ENCODE data around the gene ACAA1. TPM values are rescaled to one million over a fixed set of nuclear protein-coding genes. Genes with fewer than 3 reads are reported as not detected.

Gene ACAA1
- total and polyA plus RNA-seq, 10 of the 15 experiments (the other 5 are each of a cell fraction or from before 2014, with no cell fraction given) = 5.7 to 85.4 (median 60.6) TPM

GRCh38 chr3:38107911-38108648 is 28.8 kb downstream of the ACAA1 start:
- TF ChIP-seq E2F4 (IDR thresholded peaks at IDR 0.05; ENCODE audit: low read depth, low read length) (no peak), ZNF622 (IDR thresholded peaks at IDR 0.05) (no peak), NRF1 (conservative IDR thresholded peaks at IDR 0.05; ENCODE audit: low read depth, low read length) (no peak), BHLHE40 (IDR thresholded peaks at IDR 0.05; ENCODE audit: borderline replicate concordance in 1 of 2, low read depth in 2 of 2, low read length in 1 of 2) (no peak), KLF5 (IDR thresholded peaks at IDR 0.05; ENCODE audit: partially characterized antibody) (no peak), SPI1 (IDR thresholded peaks at IDR 0.05; ENCODE audit: borderline replicate concordance, insufficient read depth, low read depth, low read length) (no peak), ZBED1 (IDR thresholded peaks at IDR 0.05; ENCODE audit: borderline replicate concordance) (no peak), SKIL (IDR thresholded peaks at IDR 0.05; ENCODE audit: low read depth, poor library complexity, severe bottlenecking) (no peak), ZBTB40 (IDR thresholded peaks at IDR 0.05; ENCODE audit: borderline replicate concordance) (no peak), RELA (IDR thresholded peaks at IDR 0.05; ENCODE audit: borderline replicate concordance, partially characterized antibody) (no peak), MTA3 (IDR thresholded peaks at IDR 0.05; ENCODE audit: borderline replicate concordance, low read length) (no peak), ZBTB33 (IDR thresholded peaks at IDR 0.05) (no peak), HCFC1 (IDR thresholded peaks at IDR 0.05; ENCODE audit: low read length) (no peak)
- Histone ChIP-seq H4K20me1 (ENCODE audit: control insufficient read depth, insufficient read depth) (no peaks in the 10 kb centered on the region), H3K9me3 (replicated peaks; ENCODE audit: control insufficient read depth, insufficient read depth, low read length) (no peaks in the 10 kb centered on the region; the same call in 1 of the 3 replicates), H3K36me3 (ENCODE audit: control insufficient read depth in 2 of 2, insufficient read depth in 2 of 2, low read length in 1 of 2) (no peaks in the 10 kb centered on the region), H3K27me3 (replicated peaks in 1 of 2; ENCODE audit: control insufficient read depth in 2 of 2, insufficient read depth in 2 of 2, low read length in 1 of 2) (no peaks in the 10 kb centered on the region), H3K4me1 (ENCODE audit: control insufficient read depth, insufficient read depth, low read length) (no peaks in the 10 kb centered on the region), H3K27ac (ENCODE audit: control insufficient read depth, insufficient read depth) (no peak overlapping the region), H3K4me2 (ENCODE audit: control insufficient read depth, insufficient read depth) (no peak overlapping the region), H2AFZ (ENCODE audit: control insufficient read depth, low read depth, low read length) (no peak overlapping the region), H3K79me2 (ENCODE audit: control insufficient read depth, insufficient read depth, low read length) (no peaks in the 10 kb centered on the region), H3K9ac (ENCODE audit: control insufficient read depth, insufficient read depth, low read length) (no peak overlapping the region), H3K4me3 (no peak overlapping the region)
- CTCF ChIA-PET = interaction anchor here (0.6 to 0.8 kb wide), 2 partner anchors 134 to 190 kb away, joined by 3 to 4 read pairs; no protein-coding TSS in a partner anchor
- DNase-seq (ENCODE audit: low read depth, low spot score) (no peak), ATAC-seq (no peak), FAIRE-seq (no peak)
- 27% methylated on average over 7 of the region's 7 CpGs for WGBS (ENCODE audit: insufficient coverage, insufficient replicate concordance, low lambda C conversion rate, missing lambda C conversion rate)
- SMC1A ChIA-PET (ENCODE audit: uncharacterized antibody, unreplicated experiment) = no interaction called here
- POLR2A ChIA-PET = no interaction called here
- RAD21 ChIA-PET (ENCODE audit: unreplicated experiment) = interaction anchor here (1.9 kb wide), 1 partner anchor 10 kb away, joined by 6 read pairs; no protein-coding TSS in a partner anchor
- BruUV-seq (replicated peaks) = no TSS peak
- intact Hi-C loops (cut with micrococcal nuclease; ENCODE audit: unreplicated experiment) = no loop called here
- in situ Hi-C loops (cut with MboI) = no loop called here

All from GM12878 (cell line).